HEK293 (cell line): ENCODE data around the gene SBNO2.

ENCODE experiments used
- CTCF ChIP-seq: fragments of 450-650 bp; formaldehyde crosslinking; IDR thresholded peaks from 2 replicates; pipeline ENCODE4 v1.5.1; 2016; ENCODE audit warnings: missing biosample characterization, missing genetic modification characterization
- KLF9 ChIP-seq: fragments of 450-650 bp; formaldehyde crosslinking; IDR thresholded peaks from 2 replicates; pipeline ENCODE4 v1.5.1; 2016; ENCODE audit warnings: missing biosample characterization, missing genetic modification characterization, low read depth
- REPIN1 ChIP-seq: fragments of 450-650 bp; formaldehyde crosslinking; IDR thresholded peaks from 2 replicates; pipeline ENCODE4 v1.5.1; 2017; ENCODE audit warnings: missing biosample characterization, missing genetic modification characterization, low read depth
- SCRT2 ChIP-seq: fragments of 450-650 bp; formaldehyde crosslinking; IDR thresholded peaks from 2 replicates; pipeline ENCODE4 v1.5.1; 2016; ENCODE audit warnings: missing biosample characterization, missing genetic modification characterization
- SP2 ChIP-seq: fragments of 450-650 bp; formaldehyde crosslinking; IDR thresholded peaks from 2 replicates; pipeline ENCODE4 v1.5.1; 2016; ENCODE audit warnings: missing biosample characterization, missing genetic modification characterization
- SP3 ChIP-seq: fragments of 450-650 bp; formaldehyde crosslinking; IDR thresholded peaks from 2 replicates; pipeline ENCODE4 v1.5.1; 2016; ENCODE audit warnings: missing biosample characterization, missing genetic modification characterization
- ZFHX2 ChIP-seq: fragments of 450-650 bp; formaldehyde crosslinking; conservative IDR thresholded peaks from 2 replicates; pipeline ENCODE4 v1.5.1; 2016; ENCODE audit warnings: missing biosample characterization, missing genetic modification characterization
- ZNF10 ChIP-seq: fragments of 450-650 bp; formaldehyde crosslinking; IDR thresholded peaks from 2 replicates; pipeline ENCODE4 v1.5.1; 2017; ENCODE audit warnings: missing biosample characterization, missing genetic modification characterization
- ZNF274 ChIP-seq, 2 experiments: fragments of 200-500 bp in 1 of 2; fragments of 450-650 bp in 1 of 2; sonication (Bioruptor generic) in 1 of 2; formaldehyde crosslinking in 1 of 2; IDR thresholded peaks; 2 replicates each; pipeline versions ENCODE4 v1.5.1 to v1.6.1; 2014 to 2016; ENCODE audit warnings: borderline replicate concordance in 1 of 2, inconsistent platforms in 1 of 2, low read length in 1 of 2, missing biosample characterization in 1 of 2, missing genetic modification characterization in 1 of 2
- ZNF292 ChIP-seq: fragments of 450-650 bp; formaldehyde crosslinking; IDR thresholded peaks from 2 replicates; pipeline ENCODE4 v1.5.1; 2016; ENCODE audit warnings: low read depth, missing biosample characterization, missing genetic modification characterization, borderline replicate concordance
- ZNF404 ChIP-seq: fragments of 450-650 bp; formaldehyde crosslinking; IDR thresholded peaks from 2 replicates; pipeline ENCODE4 v1.5.1; 2017; ENCODE audit warnings: missing biosample characterization, missing genetic modification characterization
- ZNF530 ChIP-seq: fragments of 450-650 bp; formaldehyde crosslinking; IDR thresholded peaks from 2 replicates; pipeline ENCODE4 v1.5.1; 2016; ENCODE audit warnings: low read depth, missing biosample characterization, missing genetic modification characterization
- ZSCAN16 ChIP-seq: fragments of 450-650 bp; formaldehyde crosslinking; IDR thresholded peaks from 2 replicates; pipeline ENCODE4 v1.5.1; 2016; ENCODE audit warnings: missing biosample characterization, missing genetic modification characterization

GRCh38 chr19:1069009-1069779 lies 104.9 kb downstream of the SBNO2 start:
- TF ChIP-seq ZNF10 (peak; percentile 61; the same call in 1 of the 2 replicates), ZNF274 (IDR thresholded peaks at IDR 0.05; ENCODE audit: low read length) (no peak), ZNF274 (tag by site-specific recombination; IDR thresholded peaks at IDR 0.05; ENCODE audit: borderline replicate concordance) (no peak), SP2 (tag by site-specific recombination) (no peak), CTCF (tag by site-specific recombination) (no peak), ZFHX2 (tag by site-specific recombination) (no peak), KLF9 (tag by site-specific recombination) (no peak), REPIN1 (tag by site-specific recombination) (no peak), SP3 (tag by site-specific recombination) (no peak), ZSCAN16 (tag by site-specific recombination) (no peak), ZNF530 (tag by site-specific recombination) (no peak), ZNF404 (tag by site-specific recombination) (no peak), ZNF292 (tag by site-specific recombination) (no peak), SCRT2 (tag by site-specific recombination) (no peak)
